Measurements from ENCODE around the gene IFNA1.

DNA sequence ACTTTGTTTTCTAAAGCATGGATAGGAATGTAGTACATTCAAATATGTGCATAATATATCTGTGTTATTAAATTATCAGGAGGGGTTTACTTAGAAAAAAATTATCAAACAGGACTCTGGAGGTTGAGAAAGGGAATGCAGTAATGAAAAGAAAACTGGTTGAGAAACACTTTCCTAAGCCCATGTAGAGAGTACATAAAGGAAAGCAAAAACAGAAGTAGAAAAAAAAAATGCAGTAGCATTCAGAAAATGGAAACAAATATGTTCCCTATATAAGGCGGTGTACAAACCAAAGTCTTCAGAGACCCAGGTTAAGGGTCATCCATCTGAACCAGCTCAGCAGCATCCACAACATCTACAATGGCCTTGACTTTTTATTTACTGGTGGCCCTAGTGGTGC, 31.4 kb upstream of the IFNA1 start, which contains the start of gene IFNA8:
- TF ChIP-seq, protein P1, sequence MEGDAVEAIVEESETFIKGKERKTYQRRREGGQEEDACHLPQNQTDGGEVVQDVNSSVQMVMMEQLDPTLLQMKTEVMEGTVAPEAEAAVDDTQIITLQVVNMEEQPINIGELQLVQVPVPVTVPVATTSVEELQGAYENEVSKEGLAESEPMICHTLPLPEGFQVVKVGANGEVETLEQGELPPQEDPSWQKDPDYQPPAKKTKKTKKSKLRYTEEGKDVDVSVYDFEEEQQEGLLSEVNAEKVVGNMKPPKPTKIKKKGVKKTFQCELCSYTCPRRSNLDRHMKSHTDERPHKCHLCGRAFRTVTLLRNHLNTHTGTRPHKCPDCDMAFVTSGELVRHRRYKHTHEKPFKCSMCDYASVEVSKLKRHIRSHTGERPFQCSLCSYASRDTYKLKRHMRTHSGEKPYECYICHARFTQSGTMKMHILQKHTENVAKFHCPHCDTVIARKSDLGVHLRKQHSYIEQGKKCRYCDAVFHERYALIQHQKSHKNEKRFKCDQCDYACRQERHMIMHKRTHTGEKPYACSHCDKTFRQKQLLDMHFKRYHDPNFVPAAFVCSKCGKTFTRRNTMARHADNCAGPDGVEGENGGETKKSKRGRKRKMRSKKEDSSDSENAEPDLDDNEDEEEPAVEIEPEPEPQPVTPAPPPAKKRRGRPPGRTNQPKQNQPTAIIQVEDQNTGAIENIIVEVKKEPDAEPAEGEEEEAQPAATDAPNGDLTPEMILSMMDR (tag by site-specific recombination; IDR thresholded peaks at IDR 0.05): no peak
- no peak for TF ChIP-seq ZNF121 (tag by site-specific recombination; IDR thresholded peaks at IDR 0.05)
- TF ChIP-seq PATZ1 (tag by site-specific recombination; IDR thresholded peaks at IDR 0.05): no peak
- no peak for TF ChIP-seq ZNF707 (tag by site-specific recombination; IDR thresholded peaks at IDR 0.05)
- no peak for TF ChIP-seq ZFP3 (tag by site-specific recombination; IDR thresholded peaks at IDR 0.05; ENCODE audit: low read depth)
- TF ChIP-seq KLF16 (tag by site-specific recombination; IDR thresholded peaks at IDR 0.05): no peak
- no peak for TF ChIP-seq ZNF664 (tag by site-specific recombination; IDR thresholded peaks at IDR 0.05)
- TF ChIP-seq ZNF585B (tag by site-specific recombination; IDR thresholded peaks at IDR 0.05): no peak
- no peak for TF ChIP-seq SP2 (tag by site-specific recombination; IDR thresholded peaks at IDR 0.05)
- TF ChIP-seq, protein P2, sequence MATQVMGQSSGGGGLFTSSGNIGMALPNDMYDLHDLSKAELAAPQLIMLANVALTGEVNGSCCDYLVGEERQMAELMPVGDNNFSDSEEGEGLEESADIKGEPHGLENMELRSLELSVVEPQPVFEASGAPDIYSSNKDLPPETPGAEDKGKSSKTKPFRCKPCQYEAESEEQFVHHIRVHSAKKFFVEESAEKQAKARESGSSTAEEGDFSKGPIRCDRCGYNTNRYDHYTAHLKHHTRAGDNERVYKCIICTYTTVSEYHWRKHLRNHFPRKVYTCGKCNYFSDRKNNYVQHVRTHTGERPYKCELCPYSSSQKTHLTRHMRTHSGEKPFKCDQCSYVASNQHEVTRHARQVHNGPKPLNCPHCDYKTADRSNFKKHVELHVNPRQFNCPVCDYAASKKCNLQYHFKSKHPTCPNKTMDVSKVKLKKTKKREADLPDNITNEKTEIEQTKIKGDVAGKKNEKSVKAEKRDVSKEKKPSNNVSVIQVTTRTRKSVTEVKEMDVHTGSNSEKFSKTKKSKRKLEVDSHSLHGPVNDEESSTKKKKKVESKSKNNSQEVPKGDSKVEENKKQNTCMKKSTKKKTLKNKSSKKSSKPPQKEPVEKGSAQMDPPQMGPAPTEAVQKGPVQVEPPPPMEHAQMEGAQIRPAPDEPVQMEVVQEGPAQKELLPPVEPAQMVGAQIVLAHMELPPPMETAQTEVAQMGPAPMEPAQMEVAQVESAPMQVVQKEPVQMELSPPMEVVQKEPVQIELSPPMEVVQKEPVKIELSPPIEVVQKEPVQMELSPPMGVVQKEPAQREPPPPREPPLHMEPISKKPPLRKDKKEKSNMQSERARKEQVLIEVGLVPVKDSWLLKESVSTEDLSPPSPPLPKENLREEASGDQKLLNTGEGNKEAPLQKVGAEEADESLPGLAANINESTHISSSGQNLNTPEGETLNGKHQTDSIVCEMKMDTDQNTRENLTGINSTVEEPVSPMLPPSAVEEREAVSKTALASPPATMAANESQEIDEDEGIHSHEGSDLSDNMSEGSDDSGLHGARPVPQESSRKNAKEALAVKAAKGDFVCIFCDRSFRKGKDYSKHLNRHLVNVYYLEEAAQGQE (tag by site-specific recombination; IDR thresholded peaks at IDR 0.05): no peak
- no peak for TF ChIP-seq ZNF660 (tag by site-specific recombination; IDR thresholded peaks at IDR 0.05)
- TF ChIP-seq ZNF626 (tag by site-specific recombination; IDR thresholded peaks at IDR 0.05): no peak
- TF ChIP-seq HIC1 (tag by site-specific recombination; IDR thresholded peaks at IDR 0.05): no peak
- TF ChIP-seq ZNF184 (tag by site-specific recombination; IDR thresholded peaks at IDR 0.05): no peak

All from HEK293 (cell line).